GM18873 (cell line): ENCODE results near the gene GOLGA6D.
"Not testable (repeated sequence)": the region's sequence is repeated elsewhere in the genome, so short reads cannot be mapped to it uniquely, and the experiment has no call there.

Experiments
- ATAC-seq: cut with Tn5 transposase; IDR thresholded peaks from one replicate; pipeline ENCODE4 v1.9.1; 2021; ENCODE audit warnings: mild to moderate bottlenecking, moderate library complexity, moderate number of reproducible peaks; ENCODE audit not compliant: unreplicated experiment, low FRiP score

GOLGA6D gene, protein sequence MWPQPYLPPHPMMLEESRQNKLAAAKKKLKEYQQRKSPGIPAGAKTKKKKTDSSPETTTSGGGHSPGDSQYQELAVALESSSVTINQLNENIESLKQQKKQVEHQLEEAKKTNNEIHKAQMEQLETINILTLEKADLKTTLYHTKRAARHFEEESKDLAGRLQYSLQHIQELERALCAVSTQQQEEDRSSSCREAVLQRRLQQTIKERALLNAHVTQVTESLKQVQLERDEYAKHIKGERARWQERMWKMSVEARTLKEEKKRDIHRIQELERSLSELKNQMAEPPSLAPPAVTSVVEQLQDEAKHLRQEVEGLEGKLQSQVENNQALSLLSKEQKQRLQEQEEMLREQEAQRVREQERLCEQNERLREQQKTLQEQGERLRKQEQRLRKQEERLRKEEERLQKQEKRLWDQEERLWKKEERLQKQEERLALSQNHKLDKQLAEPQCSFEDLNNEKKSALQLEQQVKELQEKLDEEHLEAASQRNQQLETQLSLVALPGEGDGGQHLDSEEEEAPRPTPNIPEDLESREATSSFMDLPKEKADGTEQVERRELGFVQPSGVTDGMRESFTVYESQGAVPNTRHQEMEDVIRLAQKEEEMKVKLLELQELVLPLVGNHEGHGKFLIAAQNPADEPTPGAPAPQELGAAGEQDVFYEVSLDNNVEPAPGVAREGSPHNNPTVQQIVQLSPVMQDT

DNA sequence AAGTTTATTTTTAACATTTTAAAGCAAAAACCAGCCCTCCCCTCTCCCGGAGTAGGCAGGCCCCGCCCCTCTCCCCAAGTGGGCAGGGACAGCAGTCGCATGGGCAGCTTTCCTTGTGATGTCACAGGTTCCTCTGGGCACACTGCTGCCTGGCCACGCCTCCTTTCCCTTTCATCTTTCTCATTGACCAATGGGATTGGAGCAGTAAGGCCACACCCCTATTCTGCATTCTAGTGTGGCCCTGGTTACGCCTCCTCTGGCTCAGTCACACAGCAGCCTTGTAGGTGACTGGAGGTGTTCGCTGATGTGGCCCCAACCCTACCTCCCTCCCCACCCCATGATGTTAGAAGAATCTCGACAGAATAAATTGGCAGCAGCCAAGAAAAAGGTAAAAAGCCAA lies at the start of gene GOLGA6D:
Gene GOLGA6D, plus strand, starts transcription at position 264 of the 400 bp plus-strand sequence. Its CDS starts 41 bp downstream, at position 305.
- ATAC-seq = not testable (repeated sequence)

DNA sequence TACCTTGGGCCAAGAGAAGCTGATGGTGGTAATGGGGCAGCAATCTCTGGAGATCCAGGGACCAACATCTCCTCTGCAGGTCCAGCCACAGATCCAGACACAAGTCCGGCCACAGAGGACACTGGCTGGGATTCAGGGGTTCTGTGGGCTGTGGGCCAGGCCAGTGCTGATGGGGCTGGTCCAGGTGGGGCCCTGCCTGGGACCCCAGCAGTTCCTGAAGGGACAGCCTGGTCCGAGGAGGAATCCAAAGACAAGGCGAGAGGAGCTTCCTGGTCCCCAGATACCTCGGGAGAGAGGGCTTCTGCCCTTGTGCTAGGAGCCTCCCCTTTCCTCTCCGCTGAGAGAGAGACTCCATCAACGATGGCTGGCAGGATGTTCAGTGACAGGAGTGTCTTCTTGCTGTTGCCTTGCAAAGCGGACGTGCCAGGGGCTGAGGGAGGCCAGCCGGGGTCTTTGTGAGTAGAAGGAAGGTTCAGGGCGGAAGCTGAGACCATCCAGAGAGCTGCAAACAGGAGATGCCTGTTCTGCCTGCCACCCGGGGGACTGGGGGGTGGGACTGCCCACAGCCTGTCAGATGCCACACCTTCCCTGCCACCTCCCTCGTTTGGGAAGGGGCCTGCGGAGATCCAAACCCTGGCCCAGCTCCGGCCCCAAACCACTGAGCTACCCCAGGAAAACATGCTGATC lies 49.0 kb upstream of the GOLGA6D start:
- ATAC-seq = no peak

- ATAC-seq = no peak
These were observed 48.3 kb upstream of the GOLGA6D start for GRCh38 chr15:75234191-75234810.

GRCh38 chr15:75235051-75235673 lies 47.5 kb upstream of the GOLGA6D start:
- ATAC-seq = no peak

- no peak for ATAC-seq
These were observed 46.6 kb upstream of the GOLGA6D start for GRCh38 chr15:75235760-75236729.

DNA sequence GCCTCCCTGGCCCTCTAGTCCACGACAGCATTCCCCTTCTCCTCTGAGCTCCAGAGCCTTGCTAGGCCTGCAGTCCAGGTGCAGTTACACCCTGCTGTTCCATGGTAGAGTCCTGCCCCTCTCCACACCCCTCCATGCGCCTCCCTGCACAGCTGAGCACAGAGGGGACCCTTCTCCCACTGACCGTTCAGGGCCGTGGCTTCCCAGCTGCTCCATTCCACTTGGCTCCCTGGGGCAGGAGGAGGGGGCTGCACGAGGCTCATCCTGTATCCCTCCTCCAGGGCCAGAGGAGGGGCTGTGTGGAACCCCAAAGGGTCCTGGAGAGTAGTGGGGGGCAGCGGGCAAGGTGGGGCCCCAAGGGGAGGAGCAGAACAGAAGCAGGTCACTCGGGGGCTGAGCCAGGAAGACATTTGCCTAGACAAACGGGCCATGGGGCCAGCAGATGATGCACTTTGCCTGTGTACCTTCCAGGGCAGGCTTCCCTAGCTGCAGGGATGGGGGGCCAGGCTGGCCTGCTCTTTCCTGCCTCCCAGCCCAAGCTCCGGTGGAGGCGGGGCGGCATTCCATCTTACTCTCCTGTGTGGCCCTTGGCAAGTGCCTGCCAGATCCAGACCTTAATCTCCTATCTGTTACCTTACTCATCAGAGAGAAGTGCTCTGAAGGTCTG lies 45.2 kb upstream of the GOLGA6D start:
- no peak for ATAC-seq

- no peak for ATAC-seq
These were observed 44.5 kb upstream of the GOLGA6D start for GRCh38 chr15:75238150-75238549.

- not testable (repeated sequence) for ATAC-seq
These were observed 36.9 kb upstream of the GOLGA6D start for GRCh38 chr15:75245741-75246140.

DNA sequence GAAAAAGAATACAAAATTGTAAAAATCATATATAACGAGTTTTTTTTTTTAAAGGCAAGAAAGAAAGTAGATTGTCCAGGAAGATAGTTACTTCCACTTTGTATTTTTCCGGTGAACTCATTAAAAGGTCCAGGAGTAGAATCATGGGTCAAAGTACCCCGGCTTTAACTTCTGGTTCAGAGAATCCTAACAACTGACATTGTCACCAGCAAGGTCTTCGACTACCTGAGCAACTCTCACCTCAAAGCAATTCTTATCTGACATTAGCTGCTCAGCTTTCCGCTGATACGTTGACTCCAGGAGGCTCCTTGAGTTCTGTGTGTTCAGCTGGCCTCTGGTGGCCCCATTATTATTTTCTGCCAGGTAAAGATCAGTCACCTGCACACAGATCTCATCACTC lies 33.6 kb upstream of the GOLGA6D start:
- ATAC-seq = not testable (repeated sequence)

DNA sequence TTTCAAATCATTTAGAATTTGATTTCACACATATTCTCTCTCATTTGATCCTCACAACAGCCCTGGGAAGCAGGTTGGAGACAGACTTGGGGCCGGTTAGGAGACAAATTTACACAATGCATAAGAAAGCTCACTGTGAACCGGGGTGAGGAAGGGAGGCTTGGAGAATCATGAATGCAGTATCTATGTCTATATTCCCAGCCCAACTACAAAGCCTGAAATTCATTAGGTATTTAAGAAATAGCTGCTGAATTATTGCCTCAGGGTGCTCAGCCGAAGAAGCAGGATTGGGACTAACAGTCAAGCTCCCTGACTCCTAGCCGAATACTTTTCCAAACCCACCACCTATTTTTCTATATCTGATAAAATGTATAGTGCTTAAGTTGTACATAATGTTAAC lies 32.9 kb upstream of the GOLGA6D start:
- ATAC-seq = no peak

- not testable (repeated sequence) for ATAC-seq
These were observed 31.3 kb upstream of the GOLGA6D start for GRCh38 chr15:75251343-75251742.

- ATAC-seq = not testable (repeated sequence)
These were observed 30.4 kb upstream of the GOLGA6D start for GRCh38 chr15:75252285-75252684.

GRCh38 chr15:75258034-75258433 lies 24.6 kb upstream of the GOLGA6D start, which contains the start of gene GOLGA6C:
GOLGA6C (plus strand) TSS chr15:75258334; CDS start chr15:75258599, 265 bp downstream.
- ATAC-seq = not testable (repeated sequence)

GRCh38 chr15:75258620-75259343 lies 23.9 kb upstream of the GOLGA6D start:
- not testable (repeated sequence) for ATAC-seq

GRCh38 chr15:75259873-75260272 lies 22.8 kb upstream of the GOLGA6D start:
- ATAC-seq = not testable (repeated sequence)

- not testable (repeated sequence) for ATAC-seq
These were observed 8.8 kb upstream of the GOLGA6D start for GRCh38 chr15:75273751-75274359.

DNA sequence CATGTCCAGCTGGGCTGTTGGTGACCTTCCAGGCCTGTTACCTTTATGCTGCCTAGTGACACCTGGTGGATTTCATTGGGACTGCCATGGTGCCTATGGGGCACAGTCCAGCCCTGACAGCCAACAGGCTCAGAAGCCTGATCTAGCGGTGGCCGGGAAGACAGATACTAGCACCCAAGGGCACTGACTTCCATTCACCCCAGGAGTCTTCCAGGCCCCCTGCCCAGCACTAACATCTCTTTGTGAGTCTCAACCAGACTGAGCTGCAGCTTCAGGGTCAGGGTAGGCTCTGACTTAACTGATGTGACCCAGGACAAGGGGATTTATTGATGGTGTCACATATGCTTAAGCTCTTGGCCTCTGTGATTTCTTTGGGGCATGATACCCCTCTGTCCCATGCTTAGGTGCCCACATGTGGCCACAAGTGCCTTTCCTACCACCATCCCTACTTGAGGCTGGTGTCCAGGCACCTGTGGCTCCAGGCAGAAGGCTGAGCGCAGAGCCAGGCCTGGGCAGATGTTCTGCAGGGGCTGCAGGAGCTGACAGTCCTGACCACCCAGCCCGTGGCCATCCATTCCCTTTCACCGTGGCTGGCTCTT lies 8.0 kb upstream of the GOLGA6D start:
- ATAC-seq = not testable (repeated sequence)
